HG03196 (cell line): ENCODE results near the gene CHD2.
"Not testable (repeated sequence)": the region's sequence is repeated elsewhere in the genome, so short reads cannot be mapped to it uniquely, and the experiment has no call there.

ENCODE experiments used
- ATAC-seq: cut with Tn5 transposase; IDR thresholded peaks from one replicate; pipeline ENCODE4 v1.9.1; 2021; ENCODE audit not compliant: unreplicated experiment

CHD2 gene

GRCh38 chr15:93031557-93032384, 131.6 kb downstream of the CHD2 start:
- ATAC-seq, result not testable (repeated sequence)

GRCh38 chr15:93032515-93033206, 132.5 kb downstream of the CHD2 start:
- ATAC-seq, result not testable (repeated sequence)

- no peak for ATAC-seq
Observed at GRCh38 chr15:93033434-93034045, 133.4 kb downstream of the CHD2 start.

GRCh38 chr15:93034512-93034911, 134.4 kb downstream of the CHD2 start:
- ATAC-seq, result no peak

- no peak for ATAC-seq
Observed at GRCh38 chr15:93035092-93035915, 135.2 kb downstream of the CHD2 start.

- peak; percentile 78 for ATAC-seq
Observed at GRCh38 chr15:93035953-93036810, 136.1 kb downstream of the CHD2 start.

GRCh38 chr15:93036951-93037819, 137.1 kb downstream of the CHD2 start:
- ATAC-seq, result no peak

GRCh38 chr15:93037820-93038705, 137.9 kb downstream of the CHD2 start:
- no peak for ATAC-seq

GRCh38 chr15:93039562-93040287, 139.6 kb downstream of the CHD2 start:
- not testable (repeated sequence) for ATAC-seq

GRCh38 chr15:93040288-93041158, 140.4 kb downstream of the CHD2 start:
- ATAC-seq, result no peak

GRCh38 chr15:93041159-93041547, 141.0 kb downstream of the CHD2 start:
- no peak for ATAC-seq

- ATAC-seq, result no peak
Observed at GRCh38 chr15:93042211-93042610, 142.1 kb downstream of the CHD2 start.

- ATAC-seq, result no peak
Observed at GRCh38 chr15:93042691-93043378, 142.7 kb downstream of the CHD2 start.

- ATAC-seq, result no peak
Observed at GRCh38 chr15:93043621-93044300, 143.6 kb downstream of the CHD2 start.
